ENCODE results near the gene NRXN3.

- TF ChIP-seq SMC3 (conservative IDR thresholded peaks at IDR 0.05; ENCODE audit: poor library complexity) (no peak), REST (IDR thresholded peaks at IDR 0.05; ENCODE audit: borderline replicate concordance) (no peak), CTCF (IDR thresholded peaks at IDR 0.05; ENCODE audit: poor library complexity, severe bottlenecking) (no peak), POLR2AphosphoS5 (IDR thresholded peaks at IDR 0.05) (no peak), EZH2 (IDR thresholded peaks at IDR 0.05; ENCODE audit: borderline replicate concordance, insufficient read depth, low read length, poor library complexity, severe bottlenecking) (no peak), MXI1 (conservative IDR thresholded peaks at IDR 0.05; ENCODE audit: poor library complexity, severe bottlenecking) (no peak), RAD21 (conservative IDR thresholded peaks at IDR 0.05) (no peak)
These were observed 1206.4 kb downstream of the NRXN3 start for GRCh38 chr14:79376557-79376956.
